Gastroesophageal sphincter (tissue), 4 donors: ENCODE data around the gene RAB43. TPM values are rescaled to one million over a fixed set of nuclear protein-coding genes. Genes with fewer than 3 reads are reported as not detected.

Experiments used
- ATAC-seq: fragments of 150-250 bp; one replicate; pipeline ENCODE4 v1.9.1; 2016; ENCODE audit warnings: mild to moderate bottlenecking, moderate library complexity
- H3K27ac ChIP-seq, 4 donors: fragments of 200-600 bp; sonication (generic) in 3 of 4; 1 replicate in 3 of 4; 2 replicates in 1 of 4; pipeline ENCODE4 v1.5.1; 2016 to 2019
- H3K27me3 ChIP-seq: fragments of 200-600 bp; sonication (generic); one replicate; pipeline ENCODE4 v1.5.1; 2019
- H3K36me3 ChIP-seq, 2 donors: fragments of 200-600 bp; sonication (generic); one replicate each; pipeline ENCODE4 v1.5.1; 2019; ENCODE audit warnings: control low read depth in 1 of 2
- H3K4me1 ChIP-seq, 3 donors: fragments of 200-600 bp; sonication (generic); 1 replicate in 2 of 3; 2 replicates in 1 of 3; pipeline ENCODE4 v1.5.1; 2016 to 2019; ENCODE audit warnings: control low read depth in 2 of 3
- H3K4me3 ChIP-seq, 2 donors: fragments of 200-600 bp; sonication (generic); one replicate each; pipeline ENCODE4 v1.5.1; 2019; ENCODE audit warnings: mild to moderate bottlenecking in 1 of 2, moderate library complexity in 1 of 2
- H3K9me3 ChIP-seq, 3 donors: fragments of 200-600 bp; sonication (generic); one replicate each; pipeline ENCODE4 v1.5.1; 2017 to 2019; ENCODE audit warnings: control low read depth in 2 of 3
- EP300 ChIP-seq: sonication (generic); formaldehyde crosslinking; IDR thresholded peaks from one replicate; pipeline ENCODE4 v1.6.1; 2017; ENCODE audit warnings: antibody characterized with exemption, mild to moderate bottlenecking
- POLR2A ChIP-seq, 2 donors: fragments of 450-650 bp; IDR thresholded peaks; one replicate each; pipeline ENCODE4 v1.6.1; 2017; ENCODE audit warnings: antibody characterized with exemption in 2 of 2, mild to moderate bottlenecking in 2 of 2, moderate library complexity in 1 of 2
- POLR2AphosphoS5 ChIP-seq: sonication (generic); formaldehyde crosslinking; IDR thresholded peaks from one replicate; pipeline ENCODE4 v1.6.1; 2017; ENCODE audit warnings: antibody characterized with exemption
- whole genome bisulfite sequencing, 2 donors: methylation state at CpG; one replicate each; pipeline ENCODE4 v1.1.5; 2018; ENCODE audit warnings: low coverage in 1 of 2; 5-methylcytosine and 5-hydroxymethylcytosine counted together
- total RNA-seq, 4 donors: library from RNA; depleted of rRNA; stranded (reverse); fragments of >200 nt; gene quantifications; one replicate each; pipeline ENCODE4 v1.1.0, GENCODE V29; 2016
- TF ChIP-seq, protein P1 (sequence below), 4 experiments: fragments of 200-600 bp in 2 of 4; fragments of 450-650 bp in 2 of 4; sonication (generic) in 1 of 4; IDR thresholded peaks; one replicate each; pipeline ENCODE4 v1.5.1; 2017 to 2019; ENCODE audit warnings: antibody characterized with exemption in 4 of 4, mild to moderate bottlenecking in 2 of 4, moderate library complexity in 2 of 4

The RAB43 gene
- total RNA-seq, 4 donors from 2014 or later = 10.3 to 17.9 (median 15.7) TPM

- no peak for ATAC-seq
- 34% methylated on average over 2 of the region's 3 CpGs; no CpG with 5 or more reads in 1 of the 2 donors for WGBS, 2 donors
Measured at GRCh38 chr3:129040039-129040336, 81.6 kb downstream of the RAB43 start.

DNA sequence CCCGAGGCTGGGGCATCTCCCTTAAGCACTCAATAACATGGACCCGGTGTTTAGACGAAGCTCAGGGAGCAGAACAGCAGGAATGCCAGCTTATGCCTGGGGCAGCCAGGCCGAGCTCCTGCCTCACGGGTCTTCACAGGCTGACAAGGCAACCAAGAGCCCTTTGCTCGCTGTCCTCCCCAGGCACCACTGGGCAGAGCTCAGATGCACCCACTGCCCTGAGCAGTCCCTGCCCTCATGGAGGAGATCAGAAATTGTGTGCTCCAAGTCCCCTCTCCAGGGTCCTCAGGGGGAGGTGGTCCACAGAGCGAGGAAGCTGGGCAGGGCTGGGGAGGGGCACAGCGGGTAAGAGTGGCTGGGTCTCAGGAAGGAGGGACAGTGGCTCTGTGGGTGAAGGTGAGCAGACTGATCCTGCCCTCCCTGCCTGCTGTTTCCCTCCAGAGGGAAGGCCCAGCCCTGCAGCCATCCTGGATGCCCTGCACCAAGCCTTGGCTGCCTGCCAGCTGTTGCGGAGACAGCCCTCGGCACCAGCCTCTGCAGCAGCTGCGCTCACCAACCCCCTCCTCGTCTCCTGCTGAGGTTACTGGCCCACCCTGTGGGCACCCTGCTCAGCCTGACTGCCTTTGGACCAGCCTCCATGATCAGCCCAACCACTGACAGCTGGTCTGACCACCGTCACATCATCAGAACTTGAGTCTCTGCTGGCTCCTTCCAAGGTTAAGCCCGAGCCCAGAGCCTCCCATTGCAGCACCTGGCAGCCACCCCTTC lies 82.1 kb downstream of the RAB43 start:
- no peak for ATAC-seq
- H3K4me3 ChIP-seq = no peak overlapping the region
- 60% methylated on average over 4 of the region's 14 CpGs; no CpG with 5 or more reads in 1 of the 2 donors for WGBS, 2 donors

More at GRCh38 chr3:129040039-129040336, 81.6 kb downstream of the RAB43 start:
- Histone ChIP-seq H3K4me3 (no peak overlapping the region), H3K36me3 (peaks cover 0 to 15% of the 10 kb centered on the region in 2 donors), H3K9me3 (peaks cover 0 to 7% (median 0%) of the 10 kb centered on the region in 3 donors), H3K4me1 (peaks cover 0 to 20% (median 0%) of the 10 kb centered on the region in 3 donors), H3K27ac (no peak overlapping the region), H3K27me3 (peaks cover 3% of the 10 kb centered on the region)
- TF ChIP-seq POLR2A (IDR thresholded peaks at IDR 0.05) (no peak), EP300 (no peak), POLR2AphosphoS5 (no peak)
- TF ChIP-seq, protein P1, sequence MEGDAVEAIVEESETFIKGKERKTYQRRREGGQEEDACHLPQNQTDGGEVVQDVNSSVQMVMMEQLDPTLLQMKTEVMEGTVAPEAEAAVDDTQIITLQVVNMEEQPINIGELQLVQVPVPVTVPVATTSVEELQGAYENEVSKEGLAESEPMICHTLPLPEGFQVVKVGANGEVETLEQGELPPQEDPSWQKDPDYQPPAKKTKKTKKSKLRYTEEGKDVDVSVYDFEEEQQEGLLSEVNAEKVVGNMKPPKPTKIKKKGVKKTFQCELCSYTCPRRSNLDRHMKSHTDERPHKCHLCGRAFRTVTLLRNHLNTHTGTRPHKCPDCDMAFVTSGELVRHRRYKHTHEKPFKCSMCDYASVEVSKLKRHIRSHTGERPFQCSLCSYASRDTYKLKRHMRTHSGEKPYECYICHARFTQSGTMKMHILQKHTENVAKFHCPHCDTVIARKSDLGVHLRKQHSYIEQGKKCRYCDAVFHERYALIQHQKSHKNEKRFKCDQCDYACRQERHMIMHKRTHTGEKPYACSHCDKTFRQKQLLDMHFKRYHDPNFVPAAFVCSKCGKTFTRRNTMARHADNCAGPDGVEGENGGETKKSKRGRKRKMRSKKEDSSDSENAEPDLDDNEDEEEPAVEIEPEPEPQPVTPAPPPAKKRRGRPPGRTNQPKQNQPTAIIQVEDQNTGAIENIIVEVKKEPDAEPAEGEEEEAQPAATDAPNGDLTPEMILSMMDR (IDR thresholded peaks at IDR 0.05) = no peak

GRCh38 chr3:129038121-129038855 lies 83.3 kb downstream of the RAB43 start:
- peaks cover 0 to 19% of the 10 kb centered on the region in 2 donors for H3K36me3 ChIP-seq
- H3K4me3 ChIP-seq = no peak overlapping the region
- WGBS, 2 donors = 79% methylated on average over 5 to 7 of the region's 10 CpGs
- ATAC-seq = no peak
- peaks cover 0 to 20% (median 0%) of the 10 kb centered on the region in 3 donors for H3K4me1 ChIP-seq
- no peak for TF ChIP-seq EP300
- TF ChIP-seq POLR2A (IDR thresholded peaks at IDR 0.05) = no peak
- TF ChIP-seq, protein P1 (IDR thresholded peaks at IDR 0.05) = no peak
- no peak for TF ChIP-seq POLR2AphosphoS5
- H3K9me3 ChIP-seq = no peaks in the 10 kb centered on the region
- H3K27me3 ChIP-seq = no peaks in the 10 kb centered on the region
- H3K27ac ChIP-seq = no peak overlapping the region

More for the DNA sequence above, 82.1 kb downstream of the RAB43 start:
- TF ChIP-seq POLR2A (IDR thresholded peaks at IDR 0.05) (no peak), POLR2AphosphoS5 (no peak), EP300 (no peak)
- TF ChIP-seq, protein P1 (IDR thresholded peaks at IDR 0.05) = no peak
- H3K4me1 ChIP-seq = peaks cover 0 to 20% (median 0%) of the 10 kb centered on the region in 3 donors
- H3K36me3 ChIP-seq = peaks cover 0 to 15% of the 10 kb centered on the region in 2 donors
- H3K27me3 ChIP-seq = peaks cover 3% of the 10 kb centered on the region
- no peak overlapping the region for H3K27ac ChIP-seq
- peaks cover 0 to 2% (median 0%) of the 10 kb centered on the region in 3 donors for H3K9me3 ChIP-seq

Other genes starting within 250 kb of the RAB43 start
- 10 to 100 TPM; 32.4 to 44.0 (median 38.7) TPM for gene ACAD9, start 242.2 kb downstream of the RAB43 start, total RNA-seq
- gene CFAP92, start 127.7 kb downstream of the RAB43 start, total RNA-seq = 1 to 10 TPM in 3 of 4 donors, under 1 TPM in 1; 0.96 to 3.3 (median 2.3) TPM
- gene EFCC1, start 120.5 kb downstream of the RAB43 start, total RNA-seq = 10 to 100 TPM in 1 of 4 donors, 1 to 10 TPM in 3; 4.8 to 10.3 (median 6.5) TPM
- gene GP9, start 61.0 kb downstream of the RAB43 start, total RNA-seq = not detected
- gene ISY1, start 39.3 kb upstream of the RAB43 start, total RNA-seq = 10 to 100 TPM; 22.6 to 30.4 (median 25.7) TPM
- gene CNBP, start 62.1 kb upstream of the RAB43 start, total RNA-seq = 100 to 1,000 TPM; 420 to 667 (median 590) TPM
- 10 to 100 TPM; 64.6 to 95.8 (median 74.0) TPM for gene COPG1, start 127.8 kb upstream of the RAB43 start, total RNA-seq
- 10 to 100 TPM; 25.3 to 35.7 (median 30.2) TPM for gene HMCES, start 157.1 kb upstream of the RAB43 start, total RNA-seq